ENCODE measurements around the gene AMH.

DNA sequence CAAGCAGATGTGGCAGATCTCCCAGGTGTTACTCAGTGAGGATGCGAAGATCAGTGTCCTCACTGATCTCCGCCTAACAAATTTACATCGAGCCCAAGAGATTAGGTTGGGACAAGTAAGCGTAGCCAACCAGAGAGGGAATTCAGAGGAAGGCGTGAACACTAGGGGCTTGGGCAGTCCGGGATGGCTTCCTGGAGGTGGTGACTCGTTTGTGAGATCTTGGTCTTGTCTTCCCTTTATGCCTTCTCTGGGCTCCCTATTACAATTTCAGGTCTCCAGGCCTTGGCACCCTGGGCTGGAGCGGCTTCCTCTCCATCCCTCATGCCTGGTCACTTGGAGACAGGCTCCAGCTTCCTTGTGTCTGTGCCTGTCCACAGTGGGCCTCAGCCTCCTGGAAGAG lies 6.3 kb upstream of the AMH start:
- TF ChIP-seq FOXP1 (CRISPR knock-in tag; IDR thresholded peaks at IDR 0.05; ENCODE audit: borderline replicate concordance) (no peak), SP1 (CRISPR knock-in tag; conservative IDR thresholded peaks at IDR 0.05) (no peak), ZNF396 (CRISPR knock-in tag; IDR thresholded peaks at IDR 0.05; ENCODE audit: borderline replicate concordance) (no peak), FOXK1 (CRISPR knock-in tag; IDR thresholded peaks at IDR 0.05) (no peak), ZBTB43 (CRISPR knock-in tag; IDR thresholded peaks at IDR 0.05) (no peak)
- TF ChIP-seq, protein P1, sequence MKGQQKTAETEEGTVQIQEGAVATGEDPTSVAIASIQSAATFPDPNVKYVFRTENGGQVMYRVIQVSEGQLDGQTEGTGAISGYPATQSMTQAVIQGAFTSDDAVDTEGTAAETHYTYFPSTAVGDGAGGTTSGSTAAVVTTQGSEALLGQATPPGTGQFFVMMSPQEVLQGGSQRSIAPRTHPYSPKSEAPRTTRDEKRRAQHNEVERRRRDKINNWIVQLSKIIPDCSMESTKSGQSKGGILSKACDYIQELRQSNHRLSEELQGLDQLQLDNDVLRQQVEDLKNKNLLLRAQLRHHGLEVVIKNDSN (CRISPR knock-in tag; IDR thresholded peaks at IDR 0.05) = no peak
- TF ChIP-seq, protein P2, sequence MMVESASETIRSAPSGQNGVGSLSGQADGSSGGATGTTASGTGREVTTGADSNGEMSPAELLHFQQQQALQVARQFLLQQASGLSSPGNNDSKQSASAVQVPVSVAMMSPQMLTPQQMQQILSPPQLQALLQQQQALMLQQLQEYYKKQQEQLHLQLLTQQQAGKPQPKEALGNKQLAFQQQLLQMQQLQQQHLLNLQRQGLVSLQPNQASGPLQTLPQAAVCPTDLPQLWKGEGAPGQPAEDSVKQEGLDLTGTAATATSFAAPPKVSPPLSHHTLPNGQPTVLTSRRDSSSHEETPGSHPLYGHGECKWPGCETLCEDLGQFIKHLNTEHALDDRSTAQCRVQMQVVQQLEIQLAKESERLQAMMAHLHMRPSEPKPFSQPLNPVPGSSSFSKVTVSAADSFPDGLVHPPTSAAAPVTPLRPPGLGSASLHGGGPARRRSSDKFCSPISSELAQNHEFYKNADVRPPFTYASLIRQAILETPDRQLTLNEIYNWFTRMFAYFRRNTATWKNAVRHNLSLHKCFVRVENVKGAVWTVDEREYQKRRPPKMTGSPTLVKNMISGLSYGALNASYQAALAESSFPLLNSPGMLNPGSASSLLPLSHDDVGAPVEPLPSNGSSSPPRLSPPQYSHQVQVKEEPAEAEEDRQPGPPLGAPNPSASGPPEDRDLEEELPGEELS (CRISPR knock-in tag; IDR thresholded peaks at IDR 0.05) = no peak

All from WTC11 (cell line).